ENCODE results near the gene GAN.

GAN gene

DNA sequence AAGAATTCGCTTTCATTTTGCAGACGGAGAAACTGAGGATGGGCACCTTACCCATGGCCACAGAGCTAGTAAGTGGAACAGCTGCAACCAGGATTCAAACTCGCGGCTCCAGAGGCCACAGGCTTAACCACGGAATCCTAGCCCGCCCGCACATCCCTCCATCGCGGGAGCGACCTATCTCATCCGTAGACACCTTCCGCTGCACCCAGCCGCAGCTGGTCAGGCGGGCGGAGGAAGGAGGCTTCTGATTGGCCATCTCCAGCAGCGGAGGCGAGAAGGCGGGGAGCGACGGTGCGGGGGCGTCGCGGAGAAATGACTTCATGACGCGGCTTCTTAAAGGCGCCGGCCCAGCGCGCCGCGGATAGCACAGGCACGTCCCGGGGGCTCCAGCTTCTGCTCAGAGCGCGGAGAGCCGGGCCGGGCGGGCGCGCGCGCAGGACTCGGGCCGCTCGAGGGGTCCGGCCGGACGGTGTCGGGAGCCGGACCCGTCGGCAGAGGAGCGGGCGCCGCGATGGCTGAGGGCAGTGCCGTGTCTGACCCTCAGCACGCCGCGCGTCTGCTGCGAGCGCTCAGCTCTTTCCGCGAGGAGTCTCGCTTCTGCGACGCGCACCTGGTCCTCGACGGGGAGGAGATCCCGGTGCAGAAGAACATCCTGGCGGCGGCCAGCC, at the start of gene GAN:
Gene GAN (plus strand): TSS at position 360 of the 668 bp plus-strand sequence. CDS start 152 bp downstream, at position 512.
- DNase-seq, result peak; percentile 91 to 95

- no peak for DNase-seq
Observed at GRCh38 chr16:81265052-81265451, 49.7 kb upstream of the GAN start.

DNA sequence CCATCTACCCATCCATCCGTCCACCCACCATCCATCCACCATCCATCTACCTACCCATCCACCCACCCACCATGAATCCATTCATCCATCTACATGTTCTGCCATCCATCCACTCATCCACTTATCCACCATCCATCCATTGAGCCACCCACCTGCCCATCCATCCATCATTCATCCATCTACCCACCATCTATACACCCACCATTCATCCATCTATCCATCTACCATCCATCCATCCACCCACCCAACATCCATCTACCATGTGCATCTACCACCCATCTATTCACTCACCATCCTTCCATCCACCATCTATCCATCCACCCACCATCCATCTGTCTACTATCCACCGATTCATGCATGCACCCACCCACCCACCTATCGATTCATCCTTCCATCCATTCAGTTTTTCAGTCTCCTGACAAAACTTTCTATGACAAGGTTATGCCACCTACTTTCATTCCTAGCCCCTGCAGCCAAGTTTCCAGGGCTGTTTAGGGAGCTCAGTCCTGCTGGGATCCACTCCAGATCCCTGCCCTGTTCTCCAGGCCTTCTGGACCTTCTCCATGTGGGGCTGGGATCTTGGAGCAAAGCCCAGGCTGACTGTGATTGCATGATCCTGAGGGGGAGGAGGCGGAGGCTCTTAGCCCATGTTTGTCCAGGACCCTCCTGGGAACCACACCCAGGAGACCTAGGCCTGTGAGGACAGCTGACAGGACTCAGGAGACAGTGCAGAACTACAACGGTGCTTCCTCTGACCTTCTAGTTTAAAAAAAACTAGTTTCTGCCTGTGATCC, 48.9 kb upstream of the GAN start:
- no peak for DNase-seq

DNA sequence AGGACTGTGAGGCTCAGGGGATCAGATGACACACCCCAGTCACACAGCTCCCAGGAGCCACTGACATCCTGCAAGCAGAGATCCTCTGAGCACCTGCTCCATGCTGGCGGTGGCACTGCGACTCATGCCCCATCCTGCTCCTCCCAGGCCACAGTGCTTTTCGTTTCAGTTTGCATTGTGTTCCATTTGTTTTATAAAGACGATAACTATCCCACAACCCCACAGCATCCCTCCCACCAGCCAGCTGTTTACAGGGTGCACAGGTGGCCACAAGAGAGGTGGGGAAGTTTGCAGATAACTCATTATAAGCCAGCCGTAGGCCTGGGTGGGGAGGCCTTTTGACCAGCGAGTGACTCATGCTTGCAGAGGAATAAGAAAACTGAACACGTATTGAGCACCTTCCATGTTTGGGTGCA, 48.1 kb upstream of the GAN start:
- no peak for DNase-seq

- DNase-seq, result no peak
Observed at GRCh38 chr16:81268509-81268908, 46.3 kb upstream of the GAN start.

DNA sequence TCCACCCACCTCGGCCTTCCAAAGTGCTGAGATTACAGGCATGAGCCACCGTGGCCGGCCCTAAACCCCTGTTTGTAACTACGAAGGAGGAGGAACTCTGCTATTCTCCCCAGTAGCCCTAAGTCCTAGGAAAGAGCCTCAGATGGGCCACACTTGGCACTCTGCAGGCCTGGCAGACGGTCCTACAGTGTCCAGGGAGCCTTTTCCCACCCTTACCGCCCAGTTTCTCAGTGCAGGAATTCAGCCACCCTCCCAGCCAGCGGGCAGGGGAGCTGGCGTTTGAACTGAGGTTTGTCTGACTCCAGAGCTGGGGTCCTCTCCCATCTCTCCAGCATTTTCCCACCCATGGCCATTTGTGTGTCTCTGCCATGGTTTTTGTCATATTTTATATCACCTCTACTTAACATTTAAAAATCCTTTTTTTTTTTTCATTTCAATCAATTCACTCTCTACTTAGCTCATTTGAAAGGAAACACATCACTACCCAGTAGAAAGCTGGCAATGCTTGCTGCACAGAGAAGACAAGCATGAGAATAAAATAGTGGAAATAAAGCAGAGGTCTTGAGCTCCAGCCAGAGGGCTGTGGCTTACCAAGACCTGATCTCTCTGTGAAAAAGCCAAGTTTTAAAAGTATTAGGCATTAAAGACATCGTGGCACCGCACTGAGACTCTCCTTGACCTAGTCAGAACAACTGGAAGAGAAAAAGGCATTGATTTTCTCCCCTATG, 41.4 kb upstream of the GAN start:
- no peak for DNase-seq

GRCh38 chr16:81275064-81275532, 39.7 kb upstream of the GAN start:
- no peak for DNase-seq

DNA sequence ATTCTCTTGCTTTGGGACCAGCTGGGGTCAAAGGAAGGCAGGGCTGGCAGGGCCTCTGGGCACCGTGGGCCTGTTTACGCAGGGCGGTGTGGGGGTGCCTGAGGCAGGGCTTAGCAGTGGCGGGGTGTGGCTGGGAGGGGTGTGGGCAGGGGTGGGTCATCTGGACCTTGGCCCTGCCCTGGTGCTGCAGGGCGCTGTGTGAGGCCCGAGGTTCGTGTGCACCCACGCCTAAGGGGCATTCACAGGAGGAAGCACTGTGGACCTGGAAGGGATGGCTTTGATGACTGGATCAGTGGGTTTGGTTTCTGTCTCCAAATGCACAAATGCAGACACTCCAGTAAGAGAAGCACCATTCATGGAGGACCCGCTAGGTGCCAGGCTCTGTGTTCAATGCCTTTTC, 39.0 kb upstream of the GAN start:
- DNase-seq, result no peak

DNA sequence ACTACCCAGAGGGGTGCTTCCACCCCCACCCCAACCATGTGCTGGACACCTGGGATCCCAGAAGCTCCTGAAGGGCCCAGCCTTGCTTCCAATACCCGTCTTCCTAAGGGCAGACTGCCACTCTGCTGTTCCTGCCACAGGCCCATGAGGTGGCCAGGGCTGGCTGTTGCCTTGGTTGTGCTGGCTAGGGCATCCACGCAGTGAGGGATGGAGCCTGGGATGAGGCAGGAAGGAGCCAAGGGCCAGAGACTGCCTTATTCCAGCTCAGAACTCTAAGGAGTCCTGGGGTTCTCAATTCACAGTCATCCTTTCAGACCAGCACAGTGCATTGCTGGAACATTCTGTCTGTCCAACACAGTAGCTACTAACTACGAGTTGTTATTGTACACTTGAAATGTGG, 38.4 kb upstream of the GAN start:
- DNase-seq, result no peak

- DNase-seq, result no peak
Observed at GRCh38 chr16:81277541-81278080, 37.2 kb upstream of the GAN start.

DNA sequence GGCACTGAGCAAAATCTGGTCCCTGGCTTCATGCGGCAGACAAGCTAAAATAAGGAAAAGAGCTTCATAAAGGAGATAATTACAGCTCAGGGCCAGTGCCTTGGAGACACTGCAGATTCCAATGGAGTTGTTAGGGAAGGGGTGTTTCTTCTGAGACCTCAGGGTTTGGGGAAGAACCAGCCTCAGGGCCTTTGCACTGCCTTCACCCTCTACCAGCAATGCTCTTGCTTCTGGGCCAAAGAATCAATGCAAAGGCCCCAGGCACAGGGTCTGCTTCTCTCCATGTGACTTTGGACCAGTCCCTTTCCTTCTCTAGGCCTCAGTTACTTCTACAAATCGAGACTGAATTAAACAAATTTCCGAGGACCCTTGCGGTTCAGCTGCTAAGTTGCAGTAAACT, 36.2 kb upstream of the GAN start:
- DNase-seq, result no peak

DNA sequence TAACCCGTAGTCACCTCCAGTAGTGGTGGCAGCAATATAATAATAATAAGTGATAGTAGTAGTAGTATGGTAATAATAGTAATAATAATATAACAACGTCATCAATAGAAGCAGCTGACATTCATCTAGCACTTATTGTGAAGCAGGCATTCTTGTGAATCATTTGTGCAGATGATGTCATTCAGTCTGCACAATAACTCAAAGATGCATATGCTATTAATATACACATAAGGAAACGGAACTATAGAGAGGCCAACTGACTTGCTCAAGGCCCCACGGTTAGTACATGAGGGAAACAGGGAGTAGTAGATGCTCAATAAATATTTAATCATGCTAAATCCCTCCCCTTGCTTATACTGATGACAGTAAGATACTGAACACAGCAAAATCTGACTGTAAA, 35.4 kb upstream of the GAN start:
- no peak for DNase-seq

GRCh38 chr16:81280393-81280792, 34.4 kb upstream of the GAN start:
- DNase-seq, result no peak

- DNase-seq, result no peak
Observed at GRCh38 chr16:81283044-81283443, 31.7 kb upstream of the GAN start.

DNA sequence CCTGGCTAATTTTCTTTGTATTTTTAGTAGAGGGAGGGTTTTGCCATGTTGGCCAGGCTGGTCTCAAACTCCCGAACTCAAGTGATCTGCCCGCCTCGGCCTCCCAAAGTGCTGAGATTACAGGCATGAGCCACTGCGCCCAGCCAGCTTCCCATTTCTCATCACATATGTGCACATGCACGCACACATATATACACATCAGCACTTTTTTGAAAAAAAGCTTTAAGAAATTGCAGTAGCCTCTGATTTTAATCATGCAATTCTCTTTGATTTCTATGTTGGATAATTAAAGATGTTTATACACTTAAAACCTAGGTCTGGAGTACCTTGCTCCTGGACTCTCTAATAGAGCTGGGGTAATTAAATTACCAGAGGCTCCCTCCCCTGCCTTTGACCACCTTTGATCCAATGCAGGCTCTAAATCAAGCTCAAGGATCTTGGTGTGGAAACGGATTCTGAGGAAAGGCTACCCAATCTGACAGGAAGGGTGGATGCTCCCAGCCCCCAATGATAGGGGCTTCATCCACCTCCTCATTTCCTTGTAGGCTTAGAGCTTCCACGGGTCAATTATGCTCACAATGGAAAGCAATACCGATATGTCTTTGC, 29.7 kb upstream of the GAN start:
- DNase-seq, result no peak

- no peak for DNase-seq
Observed at GRCh38 chr16:81286190-81286589, 28.6 kb upstream of the GAN start.

DNA sequence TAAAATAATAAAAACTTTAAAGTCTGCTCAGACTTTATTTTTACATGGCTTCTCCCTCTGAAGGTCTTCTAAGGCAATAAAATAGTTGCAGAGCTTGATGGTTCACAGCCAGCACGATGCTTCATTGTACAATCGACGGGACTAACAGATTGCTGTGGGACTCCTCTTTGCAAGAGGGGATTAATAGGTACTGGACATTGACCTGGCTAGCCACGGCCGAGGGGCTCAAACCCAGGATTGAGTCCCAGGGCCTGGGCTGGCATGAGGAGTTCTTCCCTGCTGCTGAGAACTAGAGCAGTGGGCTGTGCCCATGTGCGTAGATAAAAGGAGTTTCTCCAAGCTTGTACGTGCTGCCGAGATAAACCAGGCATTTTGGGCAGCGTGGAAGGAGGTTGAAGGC, 23.6 kb upstream of the GAN start:
- no peak for DNase-seq

DNA sequence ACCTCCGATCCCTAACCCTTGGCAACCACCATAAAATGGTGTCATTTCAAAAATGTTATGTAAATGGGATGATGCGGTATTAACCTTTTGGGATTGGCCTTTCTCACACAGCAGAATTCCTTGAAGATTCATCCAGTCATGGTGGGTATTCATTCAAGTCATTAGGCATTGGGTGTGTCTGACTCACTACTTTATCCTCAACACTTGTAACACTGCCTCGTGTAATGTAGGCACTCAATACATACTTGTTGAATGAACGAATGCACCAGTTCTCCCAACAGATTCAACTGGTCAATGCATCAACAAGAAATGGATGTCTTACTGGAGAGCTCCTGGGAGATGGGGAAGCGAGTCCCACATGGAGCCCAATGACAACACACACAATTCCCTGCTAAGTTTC, 21.8 kb upstream of the GAN start:
- DNase-seq, result no peak

GRCh38 chr16:81293909-81294802, 20.6 kb upstream of the GAN start:
- DNase-seq, result no peak

- DNase-seq, result no peak
Observed at GRCh38 chr16:81296631-81297030, 18.1 kb upstream of the GAN start.

DNA sequence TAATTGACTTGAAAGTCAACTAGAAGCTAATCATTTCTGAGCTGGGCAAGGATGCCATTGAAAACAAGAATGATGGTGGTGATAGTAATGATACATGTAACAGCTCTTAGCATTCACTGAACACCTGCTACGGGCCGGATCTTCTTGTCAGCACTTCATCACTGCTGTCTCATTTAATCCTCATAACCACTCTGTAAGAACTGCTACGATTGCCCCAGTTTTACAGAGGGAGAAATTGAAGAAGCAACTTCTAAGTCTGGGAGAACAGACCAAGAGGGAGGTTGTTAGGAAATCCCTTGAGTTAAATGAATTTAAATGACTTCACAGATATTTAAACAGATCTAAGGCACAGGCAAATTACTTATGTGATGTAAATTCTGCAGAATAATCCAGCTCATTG, 7.0 kb upstream of the GAN start:
- no peak for DNase-seq

All from stimulated activated CD4-positive, alpha-beta T cell treated with anti-CD3 and anti-CD28 coated beads, Interleukin-4, amount 100 ng/mL, for 4 hours (primary cell).